Right lobe of liver (tissue), 6 donors: ENCODE measurements around the gene CELSR3. TPM values are rescaled to one million over a fixed set of nuclear protein-coding genes. Genes with fewer than 3 reads are reported as not detected.

Experiments used
- ATAC-seq, 4 donors: fragments of 200-7000 bp; cut with Tn5 transposase; one replicate each; pipeline ENCODE4 v1.9.1; 2020; ENCODE audit warnings: mild to moderate bottlenecking in 4 of 4, moderate library complexity in 4 of 4
- DNase-seq, 3 donors: peaks; one replicate each; pipeline ENCODE4 v3.0.0-alpha.2; 2020
- H3K27ac ChIP-seq, 3 donors: fragments of 200-600 bp; one replicate each; pipeline ENCODE4 v1.8.0; 2022
- H3K27me3 ChIP-seq, 2 donors: fragments of 200-600 bp; one replicate each; pipeline ENCODE4 v1.8.0; 2022
- H3K36me3 ChIP-seq, 4 donors: fragments of 200-600 bp; sonication (generic) in 1 of 4; one replicate each; pipeline versions ENCODE4 v1.5.1 to v1.8.0; 2017 to 2022; ENCODE audit warnings: control low read depth in 1 of 4
- H3K4me1 ChIP-seq, 4 donors: fragments of 200-600 bp; sonication (generic) in 1 of 4; one replicate each; pipeline versions ENCODE4 v1.5.1 to v1.8.0; 2017 to 2022; ENCODE audit warnings: control low read depth in 1 of 4
- H3K4me3 ChIP-seq, 3 donors: fragments of 200-600 bp; one replicate each; pipeline ENCODE4 v1.8.0; 2022
- H3K9me3 ChIP-seq, 4 donors: fragments of 200-600 bp; sonication (generic) in 1 of 4; one replicate each; pipeline versions ENCODE4 v1.5.1 to v1.8.0; 2017 to 2022; ENCODE audit warnings: control low read depth in 1 of 4
- POLR2A ChIP-seq: fragments of 450-650 bp; IDR thresholded peaks from one replicate; pipeline ENCODE4 v1.6.1; 2017; ENCODE audit warnings: antibody characterized with exemption, mild to moderate bottlenecking
- WGBS: methylation state at CpG from one replicate; pipeline ENCODE4 v1.1.6; 2018; ENCODE audit warnings: low coverage, low lambda C conversion rate; ENCODE audit not compliant: insufficient coverage; ENCODE audit errors: missing lambda C conversion rate; 5-methylcytosine and 5-hydroxymethylcytosine counted together
- intact Hi-C, 2 donors: fragments of 100-400 bp; cut with DNase I; formaldehyde crosslinking; loops; one replicate each; pipeline versions ENCODE4 v1.11.2 to v1.14.1; 2022
- total RNA-seq, 6 experiments: library from RNA; depleted of rRNA in 2 of 6; stranded (reverse); fragments of >200 nt in 2 of 6; fragmentation: NEBNext Ultra II Directional in 3 of 6; extraction: Animal tissue kit (Norgen Biotek cat#: 25700) in 3 of 6; gene quantifications; one replicate each; pipeline versions ENCODE4 v1.1.0 to v1.2.4, GENCODE V29; 2016 to 2023
- TF ChIP-seq, protein P1 (sequence below), 4 donors: fragments of 200-600 bp in 3 of 4; fragments of 450-650 bp in 1 of 4; IDR thresholded peaks; one replicate each; pipeline versions ENCODE4 v1.5.1 to v1.8.0; 2016 to 2022; ENCODE audit warnings: antibody characterized with exemption in 4 of 4, mild to moderate bottlenecking in 2 of 4
- donor health status: DM: no; HTN: yes; CAD: no.
- donor health status: DM: no; HTN: no; CAD: no.
- donor health status: DM: no; HTN: no; CAD: no.
- donor health status: DM: no; HTN: yes; CAD: no.
- donor health status: DM: no; HTN: yes; CAD: no.

CELSR3 gene
- total RNA-seq, 6 experiments from 2014 or later = 0.15 to 0.68 (median 0.34) TPM

DNA sequence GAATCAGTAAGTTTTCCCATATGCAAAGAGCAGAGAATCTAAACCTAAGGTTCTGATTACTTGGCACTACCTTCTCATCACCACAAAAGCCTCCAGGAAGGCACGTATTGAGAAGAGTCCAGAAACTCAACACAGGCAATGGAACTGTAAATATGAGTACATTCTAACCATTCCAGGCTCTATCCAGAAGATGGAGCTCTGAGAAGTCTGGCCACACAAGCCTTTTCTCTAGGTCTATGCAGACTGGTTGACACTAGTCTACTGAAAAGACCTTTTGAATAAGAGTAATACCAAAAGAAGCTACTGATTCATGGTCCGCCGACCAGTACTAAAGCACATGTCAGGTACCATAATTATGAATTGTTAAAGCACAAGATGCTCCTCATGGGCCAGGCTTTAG lies 35.3 kb upstream of the CELSR3 start:
- WGBS = 89% methylated on average over 3 of the region's 3 CpGs
- H3K27ac ChIP-seq = no peak overlapping the region
- intact Hi-C loops = no loop called here
- H3K4me1 ChIP-seq = peaks cover 0 to 31% (median 4%) of the 10 kb centered on the region in 4 donors
- TF ChIP-seq POLR2A = no peak
- TF ChIP-seq, protein P1, sequence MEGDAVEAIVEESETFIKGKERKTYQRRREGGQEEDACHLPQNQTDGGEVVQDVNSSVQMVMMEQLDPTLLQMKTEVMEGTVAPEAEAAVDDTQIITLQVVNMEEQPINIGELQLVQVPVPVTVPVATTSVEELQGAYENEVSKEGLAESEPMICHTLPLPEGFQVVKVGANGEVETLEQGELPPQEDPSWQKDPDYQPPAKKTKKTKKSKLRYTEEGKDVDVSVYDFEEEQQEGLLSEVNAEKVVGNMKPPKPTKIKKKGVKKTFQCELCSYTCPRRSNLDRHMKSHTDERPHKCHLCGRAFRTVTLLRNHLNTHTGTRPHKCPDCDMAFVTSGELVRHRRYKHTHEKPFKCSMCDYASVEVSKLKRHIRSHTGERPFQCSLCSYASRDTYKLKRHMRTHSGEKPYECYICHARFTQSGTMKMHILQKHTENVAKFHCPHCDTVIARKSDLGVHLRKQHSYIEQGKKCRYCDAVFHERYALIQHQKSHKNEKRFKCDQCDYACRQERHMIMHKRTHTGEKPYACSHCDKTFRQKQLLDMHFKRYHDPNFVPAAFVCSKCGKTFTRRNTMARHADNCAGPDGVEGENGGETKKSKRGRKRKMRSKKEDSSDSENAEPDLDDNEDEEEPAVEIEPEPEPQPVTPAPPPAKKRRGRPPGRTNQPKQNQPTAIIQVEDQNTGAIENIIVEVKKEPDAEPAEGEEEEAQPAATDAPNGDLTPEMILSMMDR (IDR thresholded peaks at IDR 0.05) = peak in 1 of 4 donors; percentile 12
- no peak for DNase-seq
- H3K36me3 ChIP-seq = peaks cover 5 to 41% (median 7%) of the 10 kb centered on the region in 4 donors
- H3K4me3 ChIP-seq = no peak overlapping the region
- no peak for ATAC-seq
- H3K9me3 ChIP-seq = no peaks in the 10 kb centered on the region
- H3K27me3 ChIP-seq = no peaks in the 10 kb centered on the region

DNA sequence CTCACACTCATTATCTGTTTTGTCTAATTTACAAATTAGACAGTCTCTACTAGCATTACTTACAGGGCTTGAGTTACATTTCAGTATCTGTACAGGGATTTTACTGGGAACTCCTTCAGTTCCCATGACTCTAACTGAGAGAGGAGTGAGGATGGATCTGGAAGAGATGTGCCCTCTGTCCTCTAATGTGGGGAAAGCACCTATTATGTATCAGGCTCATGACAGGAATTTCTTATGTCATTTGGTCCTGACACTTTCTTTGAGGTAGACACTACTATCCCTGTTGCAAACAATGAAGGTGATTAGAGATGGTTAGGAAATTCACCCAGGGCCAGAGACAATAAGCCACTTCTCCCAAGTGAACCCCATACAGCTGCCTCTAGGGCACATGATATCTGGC lies 33.9 kb upstream of the CELSR3 start:
- ATAC-seq = peak in 3 of 4 donors; percentile 12 to 45 (median 41)
- H3K4me1 ChIP-seq = peaks cover 0 to 31% (median 4%) of the 10 kb centered on the region in 4 donors
- DNase-seq = no peak
- no peak overlapping the region for H3K27ac ChIP-seq
- H3K4me3 ChIP-seq = no peak overlapping the region
- no peaks in the 10 kb centered on the region for H3K27me3 ChIP-seq
- peaks cover 5 to 55% (median 15%) of the 10 kb centered on the region in 4 donors for H3K36me3 ChIP-seq
- intact Hi-C loops = no loop called here
- no peak for TF ChIP-seq POLR2A
- TF ChIP-seq, protein P1 (IDR thresholded peaks at IDR 0.05) = no peak
- no peaks in the 10 kb centered on the region for H3K9me3 ChIP-seq

DNA sequence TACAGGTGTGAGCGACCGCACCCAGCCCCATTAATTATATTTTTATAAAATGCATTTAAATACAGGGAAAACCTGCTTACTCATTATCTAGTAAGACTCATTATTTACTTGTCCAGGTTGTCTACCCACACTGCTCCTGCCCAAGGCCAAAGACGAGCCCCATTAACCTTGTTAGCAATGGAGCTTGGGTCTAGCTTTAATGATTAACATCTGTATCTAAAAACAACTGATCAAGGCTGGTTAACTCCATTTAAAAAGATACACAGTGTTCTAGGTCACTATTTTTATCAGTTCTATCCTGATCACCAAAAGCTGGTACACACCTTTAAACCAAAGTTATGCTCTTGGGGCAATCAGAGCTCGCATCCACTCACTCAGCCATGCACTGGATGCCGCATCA lies 33.5 kb upstream of the CELSR3 start:
- Histone ChIP-seq H3K9me3 (no peaks in the 10 kb centered on the region), H3K27me3 (no peaks in the 10 kb centered on the region), H3K27ac (no peak overlapping the region), H3K36me3 (peaks cover 5 to 59% (median 17%) of the 10 kb centered on the region in 4 donors), H3K4me3 (no peak overlapping the region), H3K4me1 (peaks cover 0 to 31% (median 4%) of the 10 kb centered on the region in 4 donors)
- WGBS = 84% methylated on average over 5 of the region's 5 CpGs
- ATAC-seq (peak; percentile 25 to 59 (median 50)), DNase-seq (peak in 1 of 3 donors; percentile 11)
- TF ChIP-seq, protein P1 (IDR thresholded peaks at IDR 0.05) = no peak
- TF ChIP-seq POLR2A = no peak
- intact Hi-C loops = no loop called here

DNA sequence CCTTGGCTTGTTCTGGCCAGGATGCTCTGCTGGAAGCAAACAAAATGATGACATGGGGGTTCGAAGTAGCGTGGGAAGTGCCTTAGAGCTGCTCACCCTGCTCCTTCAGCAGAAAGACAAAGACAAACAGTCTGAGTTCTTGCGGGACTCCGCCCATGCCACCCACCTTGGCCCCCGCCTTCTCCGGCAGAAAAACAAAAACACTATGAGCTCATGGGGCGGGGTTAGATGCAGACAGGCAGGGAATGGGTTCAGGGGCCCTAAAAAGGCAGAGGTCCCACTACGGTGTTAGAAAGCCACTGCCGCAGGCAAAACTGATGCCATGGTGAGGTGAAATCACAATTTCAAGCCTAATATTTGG lies 32.7 kb upstream of the CELSR3 start:
- 81% methylated on average over 3 of the region's 9 CpGs for WGBS
- ATAC-seq (no peak), DNase-seq (peak in 1 of 3 donors; percentile 43)
- Histone ChIP-seq H3K27ac (peak overlapping the region in 1 of 3 donors; percentile 5), H3K36me3 (peaks cover 5 to 60% (median 18%) of the 10 kb centered on the region in 4 donors), H3K4me1 (peaks cover 0 to 31% (median 4%) of the 10 kb centered on the region in 4 donors), H3K4me3 (no peak overlapping the region), H3K27me3 (no peaks in the 10 kb centered on the region), H3K9me3 (no peaks in the 10 kb centered on the region)
- TF ChIP-seq, protein P1 (IDR thresholded peaks at IDR 0.05) = no peak
- TF ChIP-seq POLR2A = no peak
- intact Hi-C loops = no loop called here
